GOT3 (cell line): Measurements from ENCODE around the gene OLFM1.
"Not testable (repeated sequence)": the region's sequence is repeated elsewhere in the genome, so short reads cannot be mapped to it uniquely, and the experiment has no call there.

ENCODE experiments used
- DNase-seq: peaks from one replicate; lab custom pipeline; 2025; ENCODE audit warnings: mixed read lengths; lab: John Stamatoyannopoulos, UW

OLFM1 gene

DNA sequence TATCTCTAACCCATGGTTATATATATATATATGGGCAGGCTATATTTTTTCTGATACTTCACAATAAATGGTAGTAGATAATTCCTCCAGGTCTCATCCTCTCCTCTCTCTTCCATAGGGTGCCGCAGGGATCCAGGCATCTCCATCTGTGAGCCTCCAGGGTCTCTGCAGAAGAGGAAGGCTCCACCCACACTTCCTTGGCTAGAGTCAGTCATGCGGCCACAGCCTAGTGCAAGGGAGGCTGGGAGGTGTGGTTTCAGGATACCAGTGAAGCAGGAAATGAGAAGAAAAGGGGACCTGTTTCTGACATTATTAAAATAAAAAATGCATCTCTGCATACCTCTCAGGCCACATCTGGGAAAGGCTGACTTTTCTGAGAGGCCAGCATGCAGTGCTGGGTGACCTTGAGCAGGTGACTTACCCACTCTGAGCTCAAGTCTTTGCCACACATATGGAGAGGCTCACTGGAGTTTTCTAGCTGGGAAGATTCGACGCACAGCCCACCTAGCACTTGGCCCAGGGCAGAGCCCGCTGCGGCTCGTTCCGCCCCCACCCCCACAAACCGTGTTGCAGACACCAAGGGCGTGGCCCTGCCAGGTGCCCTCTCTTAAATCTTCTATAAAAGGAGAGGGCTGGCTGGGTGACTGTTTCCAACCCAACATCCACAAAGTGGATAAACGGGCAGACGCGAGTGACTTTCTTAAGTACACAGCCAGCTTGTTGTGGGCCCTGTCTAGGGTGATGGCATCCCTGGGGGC is 47.9 kb downstream of the OLFM1 start:
- no peak for DNase-seq

DNA sequence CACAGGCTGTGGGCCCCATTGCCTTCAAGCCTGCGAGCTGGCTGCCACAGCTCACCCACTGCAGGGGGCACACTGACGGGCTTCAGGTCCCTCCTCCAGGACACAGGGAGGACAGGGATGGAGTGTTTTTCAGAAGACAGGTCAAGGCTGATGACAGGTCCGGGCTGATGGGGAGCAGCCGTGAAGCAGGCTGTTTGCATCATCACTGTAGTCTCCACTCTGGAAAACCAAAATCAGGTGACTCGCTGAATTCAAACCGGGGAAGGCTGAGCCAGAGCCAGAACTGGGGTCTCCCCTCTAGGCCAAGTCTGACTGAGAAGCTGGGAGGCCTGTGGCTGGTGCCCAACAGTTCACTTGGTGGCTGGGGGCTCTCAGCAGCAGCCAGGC is 48.5 kb downstream of the OLFM1 start:
- DNase-seq = no peak

DNA sequence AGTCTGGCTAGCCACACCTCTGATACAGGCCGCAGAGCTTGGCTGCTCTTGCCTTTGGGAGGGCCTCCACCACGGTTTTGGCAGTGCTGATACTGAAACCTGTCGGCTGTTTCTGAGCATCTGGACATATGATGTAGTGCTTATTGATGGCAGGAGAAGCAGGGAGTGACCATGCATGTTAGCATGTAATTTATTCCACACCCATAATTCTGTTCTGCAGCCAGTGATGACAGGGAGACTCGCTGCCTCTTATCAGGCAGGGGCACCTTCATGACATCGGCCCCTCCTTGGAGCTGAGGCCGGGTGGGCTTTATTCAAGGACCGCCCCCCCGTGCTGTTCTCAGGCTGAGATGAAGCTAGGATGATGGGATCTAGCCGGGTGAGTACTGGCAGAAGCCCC is 49.0 kb downstream of the OLFM1 start:
- no peak for DNase-seq

DNA sequence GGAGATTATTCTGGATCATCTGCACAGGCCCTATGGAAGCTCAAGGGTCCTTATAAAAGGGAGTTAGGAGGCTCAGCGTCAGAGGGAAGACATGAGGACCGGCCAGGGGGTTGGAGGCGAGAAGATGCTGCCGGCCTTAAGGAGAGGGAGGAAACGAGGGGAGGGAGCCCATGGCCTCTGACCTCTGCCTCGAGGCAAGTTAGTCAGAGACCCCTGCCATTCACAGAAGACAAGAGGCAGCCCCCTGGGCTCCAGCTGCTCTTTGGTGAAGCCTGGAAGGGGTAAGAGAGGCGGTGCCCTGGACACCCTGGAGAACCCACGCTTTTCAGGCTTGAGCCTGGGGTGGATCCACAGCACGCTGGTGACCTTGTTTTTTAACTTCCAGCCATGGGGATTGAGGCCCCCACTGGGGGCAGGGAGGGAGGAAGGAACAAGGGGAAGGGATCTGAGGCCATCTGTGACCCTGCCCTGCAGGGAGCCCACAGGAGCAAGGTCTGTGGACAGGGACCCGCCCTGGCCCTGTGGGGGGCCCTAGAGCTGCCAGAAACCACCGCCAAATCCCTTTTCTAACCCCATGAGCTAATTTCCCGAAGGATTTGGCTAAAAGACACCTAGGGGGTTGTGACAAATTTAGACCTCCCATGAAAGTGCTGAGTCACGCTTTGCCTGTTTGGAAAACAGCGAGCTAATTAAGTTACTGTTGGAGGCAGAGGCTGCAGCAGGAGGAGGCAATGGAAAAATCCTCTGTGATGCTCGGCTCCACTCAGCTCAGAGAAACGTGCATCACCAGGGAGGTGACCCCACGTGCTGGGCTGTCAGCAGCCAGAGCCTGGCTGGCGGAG is 49.7 kb downstream of the OLFM1 start:
- no peak for DNase-seq

DNA sequence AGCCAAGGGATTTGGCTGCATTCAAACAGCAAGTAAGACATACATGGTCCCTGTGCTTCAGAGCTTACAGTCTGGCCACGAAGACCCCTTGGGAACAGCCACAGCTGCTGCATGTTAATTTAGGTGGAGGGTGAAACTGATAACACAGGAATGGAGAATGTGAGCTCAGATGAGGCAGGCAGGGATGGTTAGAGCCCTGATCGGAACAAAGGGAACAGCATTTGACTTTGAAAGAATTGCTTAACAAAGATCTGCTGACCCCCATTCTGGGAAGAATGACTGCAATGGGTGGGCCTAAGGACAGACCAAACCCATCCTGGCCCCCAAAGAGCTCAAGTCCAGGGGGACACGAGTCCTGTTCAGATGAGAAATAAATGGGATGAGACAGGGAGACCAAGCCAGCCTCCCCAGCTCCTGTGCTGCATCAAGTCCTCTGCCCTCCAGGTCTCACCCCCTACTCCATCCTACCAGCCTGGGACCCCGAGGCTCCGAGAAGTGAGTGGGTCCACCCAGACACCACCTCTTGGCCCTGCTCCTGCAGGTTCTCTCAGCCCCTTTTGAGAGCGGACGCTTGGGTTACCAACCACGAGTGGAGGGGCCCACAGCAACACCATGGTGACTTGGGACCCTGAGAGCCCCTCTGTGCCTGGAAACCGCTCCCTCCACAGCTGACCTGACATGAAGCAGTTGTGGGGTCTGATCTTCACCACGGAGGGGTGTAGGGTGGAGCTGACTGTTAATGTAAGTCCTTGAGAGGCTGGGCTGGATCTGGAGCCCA is 50.8 kb downstream of the OLFM1 start:
- no peak for DNase-seq

DNA sequence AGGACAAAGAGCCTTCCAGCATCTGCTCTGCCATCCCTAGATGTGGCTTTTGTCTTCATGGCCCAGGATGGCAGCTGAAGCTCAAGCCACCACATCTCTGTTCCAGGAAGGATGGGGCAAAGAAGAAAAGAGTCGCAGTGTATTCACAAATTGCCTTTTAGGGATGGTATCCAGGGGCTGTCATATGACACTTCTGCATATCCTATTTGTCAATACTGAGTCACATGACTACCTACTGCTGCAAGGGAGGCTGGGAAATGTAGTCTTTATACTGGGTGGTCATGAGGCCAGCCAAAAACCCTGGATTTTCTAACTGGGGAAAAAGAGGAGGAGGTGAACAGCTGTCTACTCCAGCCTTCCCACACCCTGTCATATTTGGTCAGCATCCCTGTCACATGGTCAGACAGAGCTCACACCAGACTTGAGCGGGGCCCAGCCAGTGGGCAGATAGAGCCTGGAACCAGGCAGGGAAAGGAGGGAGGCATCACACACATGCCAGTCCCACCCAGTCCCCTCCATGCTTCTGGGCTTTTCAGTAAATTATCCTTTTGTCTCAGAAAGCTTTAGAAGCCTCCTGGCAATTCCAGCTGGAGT is 52.0 kb downstream of the OLFM1 start:
- DNase-seq = no peak

DNA sequence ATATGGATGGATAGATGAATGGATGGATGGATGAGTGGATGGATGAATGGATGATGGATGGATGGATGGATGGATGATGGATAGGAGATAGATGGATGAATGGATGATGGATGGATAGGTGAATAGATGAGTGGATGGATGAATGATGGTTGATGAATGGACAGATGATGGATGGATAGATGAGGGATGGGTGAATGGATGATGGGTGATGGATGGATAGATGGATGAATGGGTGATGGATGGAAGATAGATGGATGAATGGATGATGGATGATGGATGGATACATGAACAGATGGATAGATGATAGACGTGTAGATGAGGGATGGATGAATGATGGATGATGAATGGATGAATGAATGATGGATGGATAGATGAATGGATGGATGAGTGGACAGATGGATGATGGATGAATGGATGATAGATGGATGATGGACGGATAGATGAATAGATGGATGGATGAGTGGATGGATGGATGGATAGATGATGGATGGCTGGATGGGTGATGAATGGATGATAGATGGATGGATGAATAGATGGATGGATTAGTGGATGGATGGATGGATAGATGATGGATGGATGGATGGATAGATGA is 53.8 kb downstream of the OLFM1 start:
- DNase-seq = no peak

DNA sequence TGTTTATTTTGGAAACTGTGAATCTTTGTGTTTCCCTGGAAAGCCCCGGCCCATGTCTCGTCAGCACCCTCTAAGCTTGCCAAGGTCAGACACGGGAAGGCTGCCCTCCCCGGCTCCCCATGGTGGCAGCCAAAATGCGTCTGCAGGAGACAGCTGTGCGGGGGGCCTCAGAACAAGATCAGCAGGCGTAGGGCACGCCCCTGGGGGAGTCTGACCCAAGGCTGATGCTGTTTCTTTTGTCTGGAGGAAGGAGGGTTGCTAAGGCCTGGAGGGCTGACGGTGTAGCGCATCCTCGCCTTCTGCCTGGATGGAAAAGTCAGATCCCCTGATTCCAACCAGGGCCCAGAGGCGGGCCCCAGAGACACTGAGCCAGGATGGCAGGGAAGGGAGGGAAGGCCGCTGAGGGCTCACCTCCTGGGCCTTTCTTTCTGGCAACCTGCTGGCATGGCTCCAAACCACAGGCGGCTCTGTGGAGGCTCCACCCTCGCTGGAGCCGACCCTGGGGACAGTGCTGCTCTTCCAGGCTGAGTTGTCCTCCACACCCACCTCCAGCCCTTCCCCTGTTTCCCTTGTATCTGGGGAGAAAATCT is 57.2 kb downstream of the OLFM1 start:
- no peak for DNase-seq

DNA sequence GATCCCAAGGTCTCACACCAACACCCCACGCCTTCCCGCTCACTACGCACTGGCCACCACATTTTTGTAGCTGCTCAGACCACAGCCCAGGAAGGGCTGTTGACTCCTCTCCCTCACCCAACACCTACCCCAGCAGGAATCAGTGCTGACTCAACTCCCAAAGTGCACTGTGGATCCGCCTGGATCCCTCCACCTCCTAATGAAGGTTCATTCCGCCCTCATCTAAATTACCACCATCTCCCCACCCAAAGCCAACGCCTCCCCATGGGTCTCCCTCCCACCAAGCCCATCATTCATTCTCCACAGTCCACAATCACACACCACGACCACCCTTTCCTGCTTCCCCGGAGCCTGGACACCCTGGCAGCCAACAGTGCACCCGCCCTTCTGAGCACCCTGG is 57.8 kb downstream of the OLFM1 start:
- DNase-seq = no peak

DNA sequence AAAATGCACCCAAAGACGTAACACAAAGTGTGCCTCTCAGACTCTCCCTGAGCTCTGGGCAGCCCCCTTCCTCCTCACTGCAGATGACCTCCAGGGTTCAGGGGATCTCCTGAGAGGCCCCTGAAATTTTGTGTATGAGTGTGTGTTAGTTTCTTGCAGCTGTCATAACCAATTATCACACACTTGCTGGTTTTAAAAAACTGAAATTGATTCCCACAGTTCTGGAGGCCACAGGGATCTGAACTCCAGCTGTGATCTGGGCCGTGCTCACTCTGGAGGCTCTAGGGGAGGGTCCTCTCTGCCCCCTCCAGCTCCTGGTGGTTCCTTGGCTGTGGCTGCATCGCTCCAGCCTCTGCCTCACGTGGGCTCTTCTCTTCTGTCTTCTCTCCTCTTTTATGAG is 58.8 kb downstream of the OLFM1 start:
- no peak for DNase-seq

DNA sequence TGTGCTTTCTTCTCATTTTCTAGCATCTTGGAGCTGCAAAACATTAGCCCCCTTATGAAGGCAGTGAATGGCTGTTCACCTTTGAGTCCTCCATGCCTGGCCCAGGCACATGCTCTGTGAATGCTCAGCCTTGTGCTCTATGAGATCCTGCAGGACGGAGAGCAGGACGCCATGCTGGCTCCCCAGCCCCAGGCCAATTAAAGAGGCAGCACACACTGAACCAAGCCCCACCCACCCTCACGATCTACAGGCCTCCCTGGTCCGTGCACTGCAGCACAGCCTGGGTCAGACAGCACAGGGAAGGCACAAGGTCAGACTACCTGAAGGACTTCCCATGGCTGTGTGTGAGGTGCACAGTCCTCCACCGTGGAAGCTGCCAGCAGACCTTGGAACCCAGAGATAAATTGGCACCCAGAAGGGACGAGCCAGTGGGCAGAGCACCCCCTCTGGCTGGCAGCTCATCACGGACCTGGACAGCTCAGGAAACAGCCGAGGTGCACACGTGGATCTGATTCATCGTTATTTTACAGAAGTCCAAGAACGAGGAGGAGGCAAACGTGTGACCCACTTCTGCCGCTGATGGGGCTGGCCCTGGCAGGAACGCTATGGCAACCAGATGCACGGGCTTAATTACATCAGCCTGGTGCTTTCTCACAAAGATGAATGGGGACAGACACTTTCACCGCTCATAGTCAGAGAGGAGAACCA is 59.5 kb downstream of the OLFM1 start:
- DNase-seq = no peak

DNA sequence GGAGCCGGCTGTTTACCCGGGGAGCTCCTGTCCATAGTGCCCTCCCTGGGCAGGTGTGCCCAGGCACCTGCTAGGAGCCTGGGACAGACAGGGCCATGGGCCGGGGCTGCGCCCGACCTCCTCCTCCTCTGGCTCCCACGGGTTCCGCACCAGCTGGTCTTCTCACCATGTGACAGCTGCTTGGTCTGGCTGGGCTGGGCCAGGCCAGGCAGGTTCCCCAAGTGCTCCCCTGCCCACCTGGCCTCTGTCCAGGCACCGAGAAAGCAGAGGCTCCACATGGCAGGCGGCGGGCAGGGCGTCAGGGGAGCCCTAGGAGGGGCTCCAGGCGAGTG is 60.0 kb downstream of the OLFM1 start:
- no peak for DNase-seq

DNA sequence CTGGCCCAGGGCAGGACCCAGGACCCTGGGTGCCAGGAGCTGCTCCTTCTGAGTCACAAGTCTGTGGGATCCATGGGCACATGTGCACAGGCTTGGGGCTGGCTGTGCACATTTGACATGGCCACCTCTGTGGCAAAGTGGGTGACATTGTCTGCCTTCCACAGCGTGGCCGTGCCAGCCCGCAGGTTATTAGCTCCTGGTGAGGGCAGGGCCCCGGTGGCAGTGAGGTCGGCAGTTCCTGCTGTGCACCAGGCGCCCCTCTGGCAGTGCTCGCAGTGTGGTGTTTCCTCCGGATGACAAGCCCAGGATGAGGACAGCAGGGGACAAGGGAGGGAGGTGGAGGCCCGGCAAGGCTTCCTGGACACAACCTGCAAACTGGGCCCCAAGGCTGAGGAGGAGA is 60.5 kb downstream of the OLFM1 start:
- DNase-seq = no peak

DNA sequence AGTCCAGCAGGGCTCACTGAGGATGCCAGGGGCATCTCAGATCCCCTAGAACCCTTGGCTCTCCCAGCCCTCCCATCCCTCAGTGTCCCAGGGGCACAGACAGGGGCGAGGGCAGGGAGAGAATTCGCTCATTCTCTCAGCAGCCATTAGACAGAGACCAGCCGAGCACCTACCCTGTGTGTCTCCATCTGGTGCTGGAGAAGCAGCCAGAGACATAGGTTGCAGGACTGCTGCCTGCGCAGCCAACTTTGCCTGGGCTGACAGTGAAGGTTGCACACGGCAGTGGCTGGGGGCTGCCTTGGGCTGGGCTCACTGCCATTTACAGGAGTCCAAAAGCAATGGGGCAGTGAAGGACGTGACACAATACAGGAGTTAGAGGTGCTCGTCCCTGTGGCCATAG is 60.9 kb downstream of the OLFM1 start:
- no peak for DNase-seq

DNA sequence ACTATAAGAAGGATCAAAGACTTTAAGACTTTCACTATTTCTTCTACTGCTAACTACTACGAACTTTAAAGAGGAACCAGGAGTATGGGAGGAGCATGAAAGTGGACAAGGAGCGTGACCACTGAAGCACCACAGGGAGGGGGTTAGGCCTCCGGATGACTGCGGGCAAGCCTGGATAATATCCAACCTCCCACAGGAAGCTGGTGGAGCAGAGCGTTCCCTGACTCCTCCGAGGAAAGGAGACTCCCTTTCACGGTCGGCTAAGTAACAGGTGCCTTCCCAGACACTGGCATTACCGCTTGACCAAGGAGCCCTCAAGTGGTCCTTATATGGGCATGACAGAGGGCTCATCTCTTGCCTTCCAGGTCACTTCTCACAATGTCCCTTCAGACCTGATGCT is 62.4 kb downstream of the OLFM1 start:
- not testable (repeated sequence) for DNase-seq

DNA sequence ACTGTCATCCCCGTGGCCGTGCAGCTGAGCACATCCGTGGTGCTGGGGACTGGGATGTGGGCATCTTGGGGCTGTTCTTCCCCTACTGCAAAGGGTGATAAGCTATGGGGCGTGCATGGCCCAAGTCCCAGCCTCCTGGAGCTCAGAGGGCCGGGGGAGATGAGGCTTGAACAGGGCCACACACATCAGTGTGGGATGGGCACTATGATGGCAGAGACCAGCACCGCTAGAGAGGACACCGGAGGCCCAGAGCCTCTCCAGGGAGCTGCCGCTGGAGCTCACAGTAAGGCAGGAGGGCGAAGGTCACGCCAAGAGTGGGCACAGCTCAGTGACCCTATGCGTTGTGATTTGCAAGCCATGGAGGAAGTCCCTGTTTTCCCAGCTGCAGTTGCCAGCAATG is 63.5 kb downstream of the OLFM1 start:
- no peak for DNase-seq

DNA sequence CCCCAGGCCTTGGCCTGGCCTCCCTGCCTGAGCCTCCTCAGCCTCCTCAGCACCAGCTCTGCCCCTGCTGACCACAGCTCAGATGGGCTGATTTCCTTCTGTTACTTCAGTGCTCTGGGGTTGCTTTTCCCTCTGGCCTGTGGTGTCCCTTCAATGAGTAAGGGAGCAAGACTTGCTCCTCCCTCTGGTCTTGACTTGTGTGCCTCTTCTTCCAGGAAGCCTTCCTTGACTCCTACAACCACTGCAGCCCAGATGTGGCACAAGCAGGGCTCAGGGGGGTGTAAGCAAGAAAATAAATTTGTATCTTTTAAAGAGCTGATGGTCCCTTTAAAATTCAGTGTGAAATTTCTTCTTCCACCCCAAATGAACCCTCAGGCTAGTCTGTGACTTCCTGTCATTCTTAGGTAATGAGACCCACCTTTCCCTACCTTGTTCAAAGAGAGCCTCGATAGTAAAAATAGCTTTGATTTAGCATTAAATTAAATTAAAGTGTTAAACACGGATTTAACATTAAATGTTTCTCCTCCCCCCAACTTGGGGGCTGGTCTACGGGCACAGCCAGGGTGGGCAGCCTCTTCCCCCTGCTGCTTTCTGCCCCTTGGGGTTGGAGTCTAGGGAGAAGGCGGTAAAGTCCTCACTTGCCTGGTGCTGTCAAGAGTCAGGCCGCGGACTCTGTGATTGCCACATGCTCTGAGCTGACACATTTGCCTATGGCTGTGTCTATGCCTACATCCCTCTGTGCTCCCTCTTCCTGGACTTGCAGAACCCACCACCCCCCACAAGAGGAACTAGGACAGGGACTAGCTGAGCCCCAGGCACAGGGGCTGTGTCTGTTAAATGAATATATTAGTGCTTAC is 64.5 kb downstream of the OLFM1 start:
- no peak for DNase-seq

DNA sequence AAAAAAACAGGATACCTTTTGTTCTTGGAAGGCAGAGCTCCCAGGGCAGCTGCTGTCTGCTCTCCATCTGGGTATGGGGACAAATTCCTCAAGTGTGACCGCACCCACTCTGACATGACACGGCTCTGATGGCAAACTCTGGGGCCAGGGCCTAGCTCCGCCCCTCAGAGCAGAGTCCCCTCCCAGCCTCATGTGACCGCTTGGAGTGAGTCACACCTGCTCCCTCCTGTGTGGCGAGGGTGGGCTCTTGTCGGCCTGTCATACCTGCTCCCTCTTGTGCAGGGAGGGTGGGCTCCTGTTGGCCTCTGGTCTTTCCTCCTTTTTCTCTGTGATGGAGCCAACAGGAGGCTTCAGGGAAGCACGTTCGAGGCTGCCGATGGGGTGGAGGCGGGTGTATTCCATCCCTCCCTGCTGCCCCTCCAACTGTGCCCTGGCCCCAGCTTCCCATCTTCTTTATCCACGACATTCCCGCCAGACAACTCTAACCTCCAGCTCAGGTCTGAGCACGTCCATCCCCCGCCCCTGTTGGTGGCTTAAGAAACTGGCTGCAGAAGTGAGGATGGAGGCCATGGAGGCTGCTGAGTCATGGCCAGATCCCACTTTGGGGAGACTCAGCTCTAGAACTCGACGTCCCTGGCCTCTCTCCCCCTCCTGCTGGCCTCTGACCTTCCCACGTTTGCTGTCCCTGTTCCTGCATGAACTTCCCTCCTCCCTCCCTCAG is 65.3 kb downstream of the OLFM1 start:
- no peak for DNase-seq

DNA sequence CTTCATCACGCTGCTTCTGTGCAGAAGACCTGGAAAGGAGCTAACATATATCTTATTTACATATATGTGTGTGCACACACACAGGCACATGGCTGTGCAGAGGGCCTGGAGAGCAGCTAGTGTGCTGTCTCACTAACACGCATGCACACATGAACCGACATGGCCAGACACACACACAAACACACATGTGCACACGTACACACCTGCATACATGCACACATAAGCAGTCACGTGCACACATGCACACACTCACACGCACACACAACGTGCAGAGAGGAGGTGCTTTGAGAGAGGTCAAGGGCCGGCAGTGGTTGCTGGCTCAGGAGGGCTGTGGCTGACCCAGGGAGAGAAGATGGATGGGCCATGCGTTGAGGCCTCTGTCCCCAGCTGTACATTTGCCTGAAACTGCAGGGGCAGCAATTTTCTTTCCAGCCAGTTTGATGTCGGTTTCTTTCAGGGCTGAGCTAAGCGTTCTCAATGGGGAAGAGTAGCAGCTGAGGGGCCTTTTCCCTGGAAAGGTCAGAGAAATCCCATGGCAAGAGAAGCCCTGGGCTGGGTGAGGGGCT is 66.7 kb downstream of the OLFM1 start:
- no peak for DNase-seq
